GM12875 (cell line): ENCODE data around the gene MGRN1.
A peak's percentile ranks its signal among the peaks of the same experiment; 100 is the strongest.

Source experiments
- H3K4me3 ChIP-seq: one replicate; pipeline ENCODE4 v1.5.1; 2011; ENCODE audit warnings: low read depth, low read length, control low read depth
- TF ChIP-seq, protein P1 (sequence below): IDR thresholded peaks from 2 replicates; pipeline ENCODE4 v1.5.1; 2011; ENCODE audit warnings: low read depth, mild to moderate bottlenecking, control low read depth, inconsistent platforms, low read length, moderate library complexity, borderline replicate concordance; ENCODE audit not compliant: insufficient read depth

Gene MGRN1

DNA sequence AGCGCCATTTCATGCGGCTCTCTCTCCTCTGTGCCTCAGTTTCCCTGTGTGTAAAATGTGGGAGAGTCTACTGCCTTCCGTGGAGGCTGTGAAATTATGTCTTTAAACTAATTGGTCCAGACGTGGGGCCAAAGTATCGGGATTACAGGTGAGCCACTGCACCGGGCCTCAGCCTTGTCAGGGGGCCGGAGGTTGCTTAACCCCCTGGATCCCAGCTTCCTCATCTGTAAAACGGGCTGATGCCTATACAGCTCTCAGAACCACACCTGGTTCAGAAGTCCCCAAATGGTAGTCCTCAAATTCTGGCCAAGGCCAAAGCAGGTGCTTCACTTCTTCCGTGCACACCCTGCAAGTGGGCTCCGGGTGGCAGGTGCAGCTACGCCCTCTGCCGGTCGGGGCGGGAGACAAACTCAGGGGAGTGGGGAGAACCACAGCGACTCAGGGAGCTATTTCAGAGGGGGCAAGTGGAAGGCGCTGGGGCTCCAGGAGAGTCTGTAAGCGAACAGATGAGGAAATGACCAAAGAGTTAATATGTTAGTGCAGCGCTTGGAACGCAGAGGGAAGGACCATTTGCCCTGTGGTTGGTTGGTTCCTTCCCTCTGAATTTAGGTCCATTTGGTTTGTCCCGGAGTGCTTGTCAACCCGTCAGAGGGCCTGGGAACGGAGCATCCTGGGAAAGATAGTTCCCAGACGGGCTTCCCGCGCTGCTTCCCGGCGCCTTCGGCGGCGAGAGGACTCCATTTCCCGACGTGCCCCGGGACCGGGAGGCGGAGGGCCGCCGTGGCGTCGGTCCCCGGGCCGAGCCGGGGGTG lies at the start of gene MGRN1:
Gene MGRN1 (plus strand): TSS at position 812 of the 812 bp plus-strand sequence. CDS start 135 bp downstream, outside the sequence.
- peak within 1 kb of the TSS; percentile 91 for H3K4me3 ChIP-seq
- TF ChIP-seq, protein P1, sequence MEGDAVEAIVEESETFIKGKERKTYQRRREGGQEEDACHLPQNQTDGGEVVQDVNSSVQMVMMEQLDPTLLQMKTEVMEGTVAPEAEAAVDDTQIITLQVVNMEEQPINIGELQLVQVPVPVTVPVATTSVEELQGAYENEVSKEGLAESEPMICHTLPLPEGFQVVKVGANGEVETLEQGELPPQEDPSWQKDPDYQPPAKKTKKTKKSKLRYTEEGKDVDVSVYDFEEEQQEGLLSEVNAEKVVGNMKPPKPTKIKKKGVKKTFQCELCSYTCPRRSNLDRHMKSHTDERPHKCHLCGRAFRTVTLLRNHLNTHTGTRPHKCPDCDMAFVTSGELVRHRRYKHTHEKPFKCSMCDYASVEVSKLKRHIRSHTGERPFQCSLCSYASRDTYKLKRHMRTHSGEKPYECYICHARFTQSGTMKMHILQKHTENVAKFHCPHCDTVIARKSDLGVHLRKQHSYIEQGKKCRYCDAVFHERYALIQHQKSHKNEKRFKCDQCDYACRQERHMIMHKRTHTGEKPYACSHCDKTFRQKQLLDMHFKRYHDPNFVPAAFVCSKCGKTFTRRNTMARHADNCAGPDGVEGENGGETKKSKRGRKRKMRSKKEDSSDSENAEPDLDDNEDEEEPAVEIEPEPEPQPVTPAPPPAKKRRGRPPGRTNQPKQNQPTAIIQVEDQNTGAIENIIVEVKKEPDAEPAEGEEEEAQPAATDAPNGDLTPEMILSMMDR = peak; percentile 96

DNA sequence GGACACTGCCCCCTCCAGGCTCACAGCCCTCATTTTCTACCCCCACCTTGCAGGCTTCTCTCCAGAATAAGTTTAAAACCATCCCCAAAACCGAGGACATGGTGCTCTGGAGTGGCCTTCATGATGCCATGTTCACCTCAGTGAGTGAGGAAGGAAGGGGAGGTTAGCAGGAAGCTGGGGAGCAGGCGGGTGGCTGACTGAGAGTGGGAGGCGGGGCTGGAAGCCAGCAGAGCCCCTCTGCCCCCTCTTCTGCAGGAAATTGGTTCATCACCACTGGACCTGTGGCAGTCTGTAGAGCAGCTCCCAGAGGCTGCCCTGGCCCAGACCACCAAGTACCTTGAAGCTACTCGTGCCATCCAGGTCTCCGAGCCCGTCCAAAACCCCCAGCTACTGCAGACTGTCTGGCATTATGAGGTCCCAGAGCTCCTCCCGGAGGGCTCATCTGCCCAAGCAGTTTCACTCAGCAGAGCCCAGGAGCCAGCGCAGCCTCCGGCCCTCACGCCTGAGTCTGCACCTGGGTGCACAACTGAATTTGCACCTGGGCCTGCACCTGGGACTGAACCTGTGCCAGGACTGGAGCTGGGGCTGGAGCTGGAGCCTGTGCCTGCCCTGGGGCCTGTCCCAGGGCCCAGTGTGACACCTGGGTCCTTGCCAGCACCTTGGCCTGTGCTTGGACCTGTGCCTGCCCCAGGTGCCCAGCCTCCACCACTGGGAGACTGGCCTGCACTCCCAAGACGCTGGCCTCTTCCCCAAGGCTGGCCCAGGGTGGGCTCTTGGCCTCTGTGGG lies 49.5 kb upstream of the MGRN1 start:
- H3K4me3 ChIP-seq = no peak overlapping the region

DNA sequence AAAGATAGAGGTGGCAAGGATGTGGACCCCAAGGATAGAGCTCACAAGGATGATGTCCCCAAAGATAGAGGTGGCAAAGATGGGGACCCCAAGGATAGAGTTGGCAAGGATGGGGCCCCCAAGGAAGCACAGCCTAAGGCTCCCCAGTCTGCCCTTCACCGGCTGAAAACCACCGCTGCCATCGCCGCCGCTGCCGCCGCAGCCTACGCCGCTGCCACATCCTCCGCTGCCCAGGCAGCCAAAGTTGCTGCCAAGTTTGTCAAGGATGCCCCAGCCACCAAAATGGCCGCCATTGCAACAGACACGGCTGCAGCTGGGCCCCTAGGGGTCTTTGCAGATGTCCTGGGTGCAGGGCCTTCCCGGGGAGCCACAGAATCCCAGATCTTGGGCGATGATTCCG lies 48.6 kb upstream of the MGRN1 start:
- no peak overlapping the region for H3K4me3 ChIP-seq
- TF ChIP-seq, protein P1 = no peak

More for the DNA sequence above, 49.5 kb upstream of the MGRN1 start:
- TF ChIP-seq, protein P1 = 0 out of 2 replicates have a peak, but pooled peaks have one; percentile 7

DNA sequence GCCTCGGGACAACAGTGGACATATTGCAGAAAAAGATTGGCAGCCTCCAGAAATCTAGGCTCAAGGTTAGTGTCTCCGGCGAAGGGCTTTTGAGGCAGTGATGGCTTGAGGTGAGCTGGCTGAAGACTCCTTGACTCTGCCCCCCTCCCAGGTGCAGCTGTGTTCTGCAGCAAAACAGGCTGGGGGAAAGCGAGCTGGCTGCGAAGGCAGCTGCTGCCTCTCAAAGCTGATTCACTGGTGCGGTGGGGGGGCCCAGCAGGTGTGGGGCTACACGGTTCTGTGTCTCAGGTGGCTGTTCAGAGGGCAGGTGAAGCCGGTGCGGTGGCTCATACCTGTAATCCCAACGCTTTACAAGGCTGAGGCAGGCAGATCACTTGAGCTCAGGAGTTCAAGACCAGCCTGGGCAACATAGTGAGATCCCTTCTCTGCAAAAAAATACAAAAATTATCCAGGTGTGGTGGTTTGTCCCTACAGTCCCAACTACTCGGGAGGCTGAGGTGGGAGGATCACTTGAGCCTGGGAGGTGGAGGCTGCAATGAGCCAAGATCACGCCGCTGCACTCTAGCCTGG lies 45.6 kb upstream of the MGRN1 start:
- no peak overlapping the region for H3K4me3 ChIP-seq
- TF ChIP-seq, protein P1 = no peak

DNA sequence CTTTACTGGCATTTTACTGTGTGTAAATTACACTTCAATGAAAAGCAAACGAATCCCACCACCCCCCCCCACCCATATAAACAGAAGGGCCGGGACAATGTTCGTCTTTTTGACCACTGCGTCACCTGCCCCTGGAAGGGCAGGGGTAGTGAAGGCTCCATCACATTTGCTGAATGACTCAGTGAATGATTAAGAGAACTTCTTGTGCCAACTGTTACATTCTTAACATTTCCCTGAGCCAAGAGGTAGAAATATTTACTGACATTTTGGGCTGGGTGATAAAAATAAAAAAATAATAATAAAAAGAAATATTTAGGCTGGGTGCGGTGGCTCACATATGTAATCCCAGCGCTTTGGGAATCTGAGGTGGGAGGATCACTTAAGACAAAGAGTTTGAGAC lies 44.4 kb upstream of the MGRN1 start:
- H3K4me3 ChIP-seq = no peak overlapping the region
- TF ChIP-seq, protein P1 = no peak

DNA sequence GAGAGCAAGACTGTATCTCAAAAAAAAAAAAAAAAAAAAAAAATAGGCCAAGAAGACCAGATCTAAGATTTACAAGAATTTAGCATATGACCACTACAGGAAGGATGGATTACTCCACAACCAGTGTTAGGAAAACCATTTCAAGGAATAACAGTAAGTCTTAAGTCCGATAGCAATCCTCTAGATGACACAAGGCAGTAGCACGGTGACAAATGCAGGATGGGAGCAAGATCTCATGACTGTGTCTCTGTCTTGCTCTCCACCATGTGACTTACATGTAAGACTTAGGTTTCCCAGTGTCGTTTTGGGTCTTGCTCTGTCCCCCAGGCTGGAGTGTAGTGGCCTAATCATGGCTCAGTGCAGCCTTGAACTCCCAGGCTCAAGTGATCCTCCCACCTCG lies 40.7 kb upstream of the MGRN1 start:
- TF ChIP-seq, protein P1 = no peak
- no peak overlapping the region for H3K4me3 ChIP-seq

DNA sequence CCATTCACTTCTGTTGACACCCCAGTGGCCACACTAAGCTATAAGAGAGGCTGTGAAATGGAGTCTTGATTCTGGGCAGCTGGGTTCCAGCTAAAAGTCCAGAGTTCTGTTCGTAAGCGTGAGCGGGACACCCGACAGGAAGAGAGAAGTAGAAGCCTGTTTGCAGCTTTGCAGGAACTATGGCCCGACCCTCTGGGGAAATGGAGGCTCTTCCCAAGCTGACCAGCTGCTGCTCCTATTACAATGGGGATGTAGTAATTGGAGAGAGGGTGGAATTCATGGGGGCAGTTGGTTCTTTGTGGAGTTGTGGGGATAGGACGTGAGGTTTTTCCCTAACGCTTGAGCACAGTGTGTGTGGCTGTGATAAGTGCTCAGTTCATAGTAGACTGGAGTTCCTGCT lies 38.3 kb upstream of the MGRN1 start:
- TF ChIP-seq, protein P1 = no peak
- H3K4me3 ChIP-seq = no peak overlapping the region
